GM18861 (cell line): ENCODE data around the gene ZBTB24.
"Not testable (repeated sequence)": the region's sequence is repeated elsewhere in the genome, so short reads cannot be mapped to it uniquely, and the experiment has no call there.

Source experiments
- ATAC-seq: cut with Tn5 transposase; IDR thresholded peaks from one replicate; pipeline ENCODE4 v1.9.1; 2021; ENCODE audit not compliant: unreplicated experiment

The ZBTB24 gene

GRCh38 chr6:109472132-109472995, 10.7 kb downstream of the ZBTB24 start:
- peak; percentile 63 for ATAC-seq

- ATAC-seq: no peak
Measured at GRCh38 chr6:109471105-109471810, 11.8 kb downstream of the ZBTB24 start.

- no peak for ATAC-seq
Measured at GRCh38 chr6:109469591-109470189, 13.3 kb downstream of the ZBTB24 start.

- ATAC-seq: no peak
Measured at GRCh38 chr6:109467696-109468095, 15.3 kb downstream of the ZBTB24 start.

GRCh38 chr6:109466212-109466923, 16.7 kb downstream of the ZBTB24 start:
- ATAC-seq: no peak

- ATAC-seq: no peak
Measured at GRCh38 chr6:109465772-109466171, 17.2 kb downstream of the ZBTB24 start.

- ATAC-seq: no peak
Measured at GRCh38 chr6:109461733-109462526, 21.1 kb downstream of the ZBTB24 start.

- ATAC-seq: not testable (repeated sequence)
Measured at GRCh38 chr6:109461205-109461604, 21.8 kb downstream of the ZBTB24 start.

- ATAC-seq: no peak
Measured at GRCh38 chr6:109460161-109460829, 22.7 kb downstream of the ZBTB24 start.

GRCh38 chr6:109458774-109459531, 24.1 kb downstream of the ZBTB24 start:
- peak; percentile 33 for ATAC-seq

GRCh38 chr6:109457562-109457996, 25.4 kb downstream of the ZBTB24 start:
- no peak for ATAC-seq

GRCh38 chr6:109456710-109457561, 26.1 kb downstream of the ZBTB24 start:
- no peak for ATAC-seq

- ATAC-seq: no peak
Measured at GRCh38 chr6:109456111-109456583, 26.9 kb downstream of the ZBTB24 start.

GRCh38 chr6:109455437-109456110, 27.4 kb downstream of the ZBTB24 start, which contains the start of gene MICAL1:
Gene MICAL1 (minus strand): TSS chr6:109455772. CDS start chr6:109454196, 1,576 bp downstream.
- ATAC-seq: peak; percentile 54

GRCh38 chr6:109454496-109455436, 28.3 kb downstream of the ZBTB24 start:
- peak; percentile 25 for ATAC-seq
